Tibial nerve (tissue), 4 donors: ENCODE measurements around the gene RASD2. TPM values are rescaled to one million over a fixed set of nuclear protein-coding genes. Genes with fewer than 3 reads are reported as not detected.
A peak's percentile ranks its signal among the peaks of the same experiment; 100 is the strongest.

Source experiments
- DNase-seq, 2 donors: peaks; one replicate each; pipeline ENCODE4 v3.0.0-alpha.2; 2019; ENCODE audit warnings: low spot score in 2 of 2
- H3K27ac ChIP-seq, 4 donors: fragments of 200-600 bp; sonication (generic) in 3 of 4; one replicate each; pipeline ENCODE4 v1.5.1; 2017 to 2019; ENCODE audit warnings: mild to moderate bottlenecking in 1 of 4
- H3K27me3 ChIP-seq, 2 donors: fragments of 200-600 bp; sonication (generic) in 1 of 2; one replicate each; pipeline versions ENCODE4 v1.5.1 to v1.6.0; 2017 to 2019
- H3K36me3 ChIP-seq, 3 donors: fragments of 200-600 bp; sonication (generic); one replicate each; pipeline ENCODE4 v1.5.1; 2018 to 2019
- H3K4me1 ChIP-seq, 4 donors: fragments of 200-600 bp; sonication (generic) in 3 of 4; one replicate each; pipeline ENCODE4 v1.5.1; 2017 to 2019
- H3K4me3 ChIP-seq, 4 donors: fragments of 200-600 bp; sonication (generic) in 3 of 4; one replicate each; pipeline ENCODE4 v1.5.1; 2017 to 2019; ENCODE audit warnings: mild to moderate bottlenecking in 1 of 4, moderate library complexity in 1 of 4
- H3K9me3 ChIP-seq, 4 donors: fragments of 200-600 bp; sonication (generic) in 3 of 4; one replicate each; pipeline ENCODE4 v1.5.1; 2017 to 2019
- CTCF ChIP-seq, 5 experiments: fragments of 200-600 bp in 3 of 5; fragments of 450-650 bp in 2 of 5; sonication (generic) in 3 of 5; IDR thresholded peaks; one replicate each; pipeline ENCODE4 v1.5.1; 2016 to 2019; ENCODE audit warnings: antibody characterized with exemption in 5 of 5, mild to moderate bottlenecking in 3 of 5, moderate library complexity in 2 of 5
- EP300 ChIP-seq, 2 donors: sonication (generic); formaldehyde crosslinking; IDR thresholded peaks; one replicate each; pipeline ENCODE4 v1.6.1; 2017; ENCODE audit warnings: antibody characterized with exemption in 2 of 2, mild to moderate bottlenecking in 1 of 2
- POLR2A ChIP-seq, 2 donors: fragments of 450-650 bp; IDR thresholded peaks; one replicate each; pipeline ENCODE4 v1.6.1; 2017; ENCODE audit warnings: antibody characterized with exemption in 2 of 2, mild to moderate bottlenecking in 2 of 2, moderate library complexity in 2 of 2
- WGBS, 2 donors: methylation state at CpG; one replicate each; pipeline ENCODE4 v1.1.5; 2018; 5-methylcytosine and 5-hydroxymethylcytosine counted together
- total RNA-seq, 4 donors: library from RNA; depleted of rRNA; stranded (reverse); fragments of >200 nt; gene quantifications; one replicate each; pipeline ENCODE4 v1.1.0, GENCODE V29; 2016

RASD2 gene
- total RNA-seq, 4 donors from 2014 or later: 0.20 to 1.5 (median 0.40) TPM

DNA sequence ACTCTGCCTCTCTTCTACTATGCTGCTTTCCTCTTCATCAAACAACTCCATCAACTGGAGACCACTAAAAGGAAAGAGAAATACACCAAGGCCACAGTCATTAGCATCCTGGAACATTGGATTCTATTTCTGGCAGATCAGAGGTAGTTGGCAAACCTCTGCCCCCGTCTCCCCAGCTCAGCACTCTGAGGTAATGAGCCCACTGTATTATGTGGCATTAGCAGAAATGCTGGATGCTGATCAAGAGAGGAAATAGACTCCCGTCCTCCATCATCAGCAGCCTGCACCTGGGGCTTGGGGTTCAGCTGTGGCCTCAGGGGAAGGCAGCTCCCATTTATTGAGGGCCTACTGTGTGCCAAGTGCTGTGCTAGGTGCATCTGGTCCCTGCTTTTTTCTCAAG is 9.0 kb upstream of the RASD2 start:
- peaks cover 0 to 4% (median 0%) of the 10 kb centered on the region in 4 donors for H3K4me1 ChIP-seq
- H3K27ac ChIP-seq: no peak overlapping the region
- H3K27me3 ChIP-seq: no peaks in the 10 kb centered on the region
- H3K36me3 ChIP-seq: no peaks in the 10 kb centered on the region
- TF ChIP-seq CTCF (IDR thresholded peaks at IDR 0.05) (no peak), EP300 (IDR thresholded peaks at IDR 0.05) (no peak), POLR2A (IDR thresholded peaks at IDR 0.05) (no peak)
- WGBS, 2 donors: 62 to 74% methylated on average over 2 of the region's 2 CpGs
- no peak overlapping the region for H3K4me3 ChIP-seq
- H3K9me3 ChIP-seq: peaks cover 0 to 11% (median 0%) of the 10 kb centered on the region in 4 donors
- no peak for DNase-seq

- peaks cover 0 to 11% (median 0%) of the 10 kb centered on the region in 4 donors for H3K9me3 ChIP-seq
- 90 to 91% methylated on average over 6 of the region's 6 CpGs for WGBS, 2 donors
- H3K4me3 ChIP-seq: no peak overlapping the region
- H3K27ac ChIP-seq: no peak overlapping the region
- peaks cover 0 to 7% (median 0%) of the 10 kb centered on the region in 4 donors for H3K4me1 ChIP-seq
- H3K27me3 ChIP-seq: no peaks in the 10 kb centered on the region
- DNase-seq: no peak
- TF ChIP-seq CTCF (IDR thresholded peaks at IDR 0.05): no peak
- TF ChIP-seq EP300 (IDR thresholded peaks at IDR 0.05): no peak
- TF ChIP-seq POLR2A (IDR thresholded peaks at IDR 0.05): no peak
- no peaks in the 10 kb centered on the region for H3K36me3 ChIP-seq
These were observed 7.1 kb upstream of the RASD2 start for GRCh38 chr22:35533365-35534029.

DNA sequence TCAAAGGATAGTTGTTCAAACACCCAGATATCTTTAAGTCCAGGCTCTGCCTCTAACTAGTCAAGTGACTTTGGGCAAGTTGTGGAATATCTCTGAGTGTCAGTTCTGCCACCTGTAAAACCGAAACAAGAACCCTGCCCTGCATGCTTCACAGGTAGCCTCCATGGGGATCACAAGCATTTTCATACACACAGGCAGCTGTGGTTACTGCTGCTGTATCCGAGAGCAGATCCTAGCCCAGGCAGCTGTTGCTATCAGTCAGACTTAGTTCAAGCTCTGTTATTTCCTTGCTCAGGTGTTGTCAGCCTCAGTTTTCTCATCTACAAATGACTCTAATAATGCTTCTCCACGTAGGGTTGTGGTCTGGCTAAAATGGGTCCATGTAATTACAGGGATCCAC is 6.5 kb upstream of the RASD2 start:
- no peak for DNase-seq
- Histone ChIP-seq H3K4me1 (peaks cover 0 to 7% (median 0%) of the 10 kb centered on the region in 4 donors), H3K4me3 (no peak overlapping the region), H3K36me3 (no peaks in the 10 kb centered on the region), H3K27me3 (no peaks in the 10 kb centered on the region), H3K27ac (no peak overlapping the region), H3K9me3 (peaks cover 0 to 8% (median 0%) of the 10 kb centered on the region in 4 donors)
- TF ChIP-seq EP300 (IDR thresholded peaks at IDR 0.05) (no peak), CTCF (IDR thresholded peaks at IDR 0.05) (no peak)
- WGBS, 2 donors: 73 to 81% methylated on average over 3 of the region's 3 CpGs

DNA sequence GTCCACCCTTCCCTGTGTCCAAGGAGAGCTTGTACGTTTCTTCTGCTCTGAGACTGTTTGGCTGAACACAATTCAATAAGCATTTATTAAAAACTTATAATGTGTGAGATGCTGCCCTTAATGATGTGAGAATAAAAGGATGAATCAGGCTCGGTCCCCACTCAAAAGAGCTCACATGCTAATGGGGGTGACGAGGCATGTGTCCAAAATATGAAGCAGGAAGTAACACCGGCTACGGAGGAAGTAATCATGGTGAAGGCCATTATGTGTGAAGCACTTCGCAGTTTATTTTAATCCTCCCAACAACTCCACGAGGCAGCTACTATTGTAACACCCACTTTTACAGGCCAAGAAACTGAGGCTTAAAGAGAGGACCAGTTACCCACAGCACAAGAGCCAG is 3.4 kb upstream of the RASD2 start:
- whole genome bisulfite sequencing, 2 donors: 46 to 60% methylated on average over 7 of the region's 7 CpGs
- no peak for DNase-seq
- Histone ChIP-seq H3K9me3 (no peaks in the 10 kb centered on the region), H3K36me3 (no peaks in the 10 kb centered on the region), H3K4me3 (no peak overlapping the region), H3K27ac (no peak overlapping the region), H3K27me3 (peaks cover 0 to 21% of the 10 kb centered on the region in 2 donors), H3K4me1 (peaks cover 0 to 31% (median 9%) of the 10 kb centered on the region in 4 donors)
- TF ChIP-seq CTCF (IDR thresholded peaks at IDR 0.05): no peak
- no peak for TF ChIP-seq EP300 (IDR thresholded peaks at IDR 0.05)
- no peak for TF ChIP-seq POLR2A (IDR thresholded peaks at IDR 0.05)

GRCh38 chr22:35538801-35539321 is 1.8 kb upstream of the RASD2 start:
- Histone ChIP-seq H3K4me3 (no peak overlapping the region), H3K9me3 (no peaks in the 10 kb centered on the region), H3K36me3 (no peaks in the 10 kb centered on the region), H3K27me3 (peaks cover 0 to 32% of the 10 kb centered on the region in 2 donors), H3K27ac (no peak overlapping the region), H3K4me1 (peaks cover 0 to 31% (median 9%) of the 10 kb centered on the region in 4 donors)
- DNase-seq: no peak
- WGBS, 2 donors: 71 to 73% methylated on average over 4 to 5 of the region's 5 CpGs
- TF ChIP-seq POLR2A (IDR thresholded peaks at IDR 0.05): no peak
- TF ChIP-seq CTCF (IDR thresholded peaks at IDR 0.05): peak in 3 of 5 experiments; percentile 29 to 48 (median 38)
- TF ChIP-seq EP300 (IDR thresholded peaks at IDR 0.05): no peak
